ENCODE measurements around the gene TARS2.

The TARS2 gene

DNA sequence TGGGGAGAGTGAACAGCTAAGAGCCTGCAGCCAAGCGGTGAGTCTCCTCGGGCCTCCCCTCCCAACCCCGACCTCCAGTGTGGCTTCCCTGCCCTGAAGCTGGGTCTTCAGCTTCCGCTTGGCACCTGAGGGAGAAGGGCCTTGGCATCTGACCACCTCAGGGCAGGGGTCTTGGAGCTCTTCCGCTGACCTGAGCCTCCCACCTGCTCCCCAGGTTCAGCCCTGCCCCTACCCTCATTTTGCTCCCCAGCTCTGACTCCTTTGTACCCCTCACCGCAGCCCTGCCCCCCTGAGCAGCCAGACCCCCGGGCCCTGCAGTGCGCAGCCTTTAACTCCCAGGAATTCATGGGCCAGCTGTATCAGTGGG lies 66.8 kb downstream of the TARS2 start:
- H3K36me3 ChIP-seq (ENCODE audit: control insufficient read depth in 2 of 2, insufficient read depth in 2 of 2, low read length in 2 of 2) = peaks cover 3 to 5% of the 10 kb centered on the region in 2 donors
- H3K9ac ChIP-seq (ENCODE audit: low read depth in 1 of 2, low read length in 2 of 2) = no peak overlapping the region
- peaks cover 0 to 8% of the 10 kb centered on the region in 2 donors for H3K27me3 ChIP-seq (ENCODE audit: control insufficient read depth in 2 of 2, insufficient read depth in 2 of 2, low read length in 2 of 2)
- peaks cover 3 to 15% of the 10 kb centered on the region in 2 donors for H3K4me1 ChIP-seq (ENCODE audit: control insufficient read depth in 2 of 2, insufficient read depth in 2 of 2, low read length in 2 of 2)
- H3K4me3 ChIP-seq (ENCODE audit: low read length in 2 of 2) = no peak overlapping the region
- H3K9me3 ChIP-seq (ENCODE audit: control insufficient read depth in 2 of 2, low read length in 2 of 2) = no peaks in the 10 kb centered on the region
- H3K27ac ChIP-seq (ENCODE audit: low read depth in 2 of 2, low read length in 2 of 2) = no peak overlapping the region

DNA sequence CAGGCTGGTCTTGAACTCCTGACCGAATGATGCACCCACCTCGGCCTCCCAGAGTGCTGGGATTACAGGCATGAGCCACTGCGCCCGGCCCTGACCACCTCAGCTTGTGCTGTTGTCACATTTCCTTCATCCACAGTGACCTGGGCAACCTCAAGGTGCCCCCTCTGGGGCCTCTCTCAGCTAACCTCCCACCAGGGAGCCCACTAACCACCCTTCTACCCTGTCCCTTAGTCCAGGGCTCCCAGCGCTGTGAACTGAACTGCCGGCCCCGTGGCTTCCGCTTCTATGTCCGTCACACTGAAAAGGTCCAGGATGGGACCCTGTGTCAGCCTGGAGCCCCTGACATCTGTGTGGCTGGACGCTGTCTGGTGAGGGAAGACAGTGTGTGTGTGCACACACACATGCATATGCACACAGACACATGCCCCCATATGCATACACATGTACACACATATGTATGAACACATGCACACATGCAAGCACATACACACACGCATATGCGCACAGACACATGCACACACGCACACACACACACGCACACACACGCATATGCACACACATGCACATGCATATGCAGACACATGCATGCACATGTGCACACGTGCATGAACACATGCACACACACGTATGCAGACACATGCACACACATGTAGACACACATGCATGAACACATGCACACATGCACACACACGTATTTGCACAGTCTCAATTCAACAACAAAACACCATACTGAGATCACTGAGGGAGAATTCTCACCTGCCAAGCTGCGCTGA lies 68.2 kb downstream of the TARS2 start:
- peaks cover 11 to 17% of the 10 kb centered on the region in 2 donors for H3K4me1 ChIP-seq (ENCODE audit: control insufficient read depth in 2 of 2, insufficient read depth in 2 of 2, low read length in 2 of 2)
- H3K36me3 ChIP-seq (ENCODE audit: control insufficient read depth in 2 of 2, insufficient read depth in 2 of 2, low read length in 2 of 2) = peaks cover 3 to 5% of the 10 kb centered on the region in 2 donors

DNA sequence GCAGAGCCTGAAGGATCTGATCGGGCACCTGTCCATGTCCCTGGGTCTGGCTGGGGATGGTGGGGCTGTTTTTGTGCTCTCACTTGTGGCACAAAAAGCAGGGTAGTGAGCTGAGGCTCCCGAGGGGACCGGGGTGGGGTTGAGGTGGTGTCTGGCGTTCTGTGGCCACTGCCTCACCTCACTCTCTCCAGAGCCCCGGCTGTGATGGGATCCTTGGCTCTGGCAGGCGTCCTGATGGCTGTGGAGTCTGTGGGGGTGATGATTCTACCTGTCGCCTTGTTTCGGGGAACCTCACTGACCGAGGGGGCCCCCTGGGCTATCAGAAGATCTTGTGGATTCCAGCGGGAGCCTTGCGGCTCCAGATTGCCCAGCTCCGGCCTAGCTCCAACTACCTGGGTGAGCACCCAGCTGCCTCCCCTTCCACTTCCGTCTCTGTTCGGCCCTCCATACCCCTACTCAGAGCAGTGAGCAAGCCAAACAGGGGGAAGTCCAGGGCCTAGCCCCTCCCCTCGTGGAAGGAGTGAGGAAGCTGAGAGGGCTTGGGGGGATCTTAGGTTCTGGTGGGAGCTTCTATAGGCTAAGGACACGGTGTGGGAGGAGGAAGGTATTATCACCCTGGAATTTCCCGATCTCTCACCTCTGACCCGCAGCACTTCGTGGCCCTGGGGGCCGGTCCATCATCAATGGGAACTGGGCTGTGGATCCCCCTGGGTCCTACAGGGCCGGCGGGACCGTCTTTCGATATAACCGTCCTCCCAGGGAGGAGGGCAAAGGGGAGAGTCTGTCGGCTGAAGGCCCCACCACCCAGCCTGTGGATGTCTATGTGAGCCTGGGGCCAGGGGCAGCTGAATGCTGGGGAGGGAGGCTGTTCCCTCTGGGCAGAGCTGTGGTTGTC lies 69.0 kb downstream of the TARS2 start:
- Histone ChIP-seq H3K9me3 (ENCODE audit: control insufficient read depth in 2 of 2, low read length in 2 of 2) (no peaks in the 10 kb centered on the region), H3K4me1 (ENCODE audit: control insufficient read depth in 2 of 2, insufficient read depth in 2 of 2, low read length in 2 of 2) (peaks cover 16 to 23% of the 10 kb centered on the region in 2 donors), H3K27ac (ENCODE audit: low read depth in 2 of 2, low read length in 2 of 2) (no peak overlapping the region), H3K9ac (ENCODE audit: low read depth in 1 of 2, low read length in 2 of 2) (no peak overlapping the region), H3K36me3 (ENCODE audit: control insufficient read depth in 2 of 2, insufficient read depth in 2 of 2, low read length in 2 of 2) (peaks cover 3 to 5% of the 10 kb centered on the region in 2 donors), H3K27me3 (ENCODE audit: control insufficient read depth in 2 of 2, insufficient read depth in 2 of 2, low read length in 2 of 2) (no peaks in the 10 kb centered on the region), H3K4me3 (ENCODE audit: low read length in 2 of 2) (no peak overlapping the region)

More for the DNA sequence above, 68.2 kb downstream of the TARS2 start:
- H3K27ac ChIP-seq (ENCODE audit: low read depth in 2 of 2, low read length in 2 of 2) = no peak overlapping the region
- no peak overlapping the region for H3K4me3 ChIP-seq (ENCODE audit: low read length in 2 of 2)
- H3K9me3 ChIP-seq (ENCODE audit: control insufficient read depth in 2 of 2, low read length in 2 of 2) = no peaks in the 10 kb centered on the region
- no peak overlapping the region for H3K9ac ChIP-seq (ENCODE audit: low read depth in 1 of 2, low read length in 2 of 2)
- H3K27me3 ChIP-seq (ENCODE audit: control insufficient read depth in 2 of 2, insufficient read depth in 2 of 2, low read length in 2 of 2) = no peaks in the 10 kb centered on the region

DNA sequence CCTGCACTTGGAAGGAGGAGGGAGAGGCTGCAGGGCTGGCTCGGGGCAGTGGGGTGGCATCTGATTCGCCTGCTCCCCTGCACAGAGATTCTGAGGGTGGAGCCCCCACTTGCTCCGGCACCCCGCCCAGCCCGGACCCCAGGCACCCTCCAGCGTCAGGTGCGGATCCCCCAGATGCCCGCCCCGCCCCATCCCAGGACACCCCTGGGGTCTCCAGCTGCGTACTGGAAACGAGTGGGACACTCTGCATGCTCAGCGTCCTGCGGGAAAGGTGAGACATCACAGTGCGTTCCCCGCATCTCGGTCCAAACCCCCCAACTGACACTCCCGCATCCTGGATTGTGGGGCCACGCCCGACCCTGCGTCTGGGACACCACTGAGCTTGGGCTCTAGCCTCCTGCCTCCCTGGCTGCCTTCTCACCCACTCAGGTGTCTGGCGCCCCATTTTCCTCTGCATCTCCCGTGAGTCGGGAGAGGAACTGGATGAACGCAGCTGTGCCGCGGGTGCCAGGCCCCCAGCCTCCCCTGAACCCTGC lies 69.9 kb downstream of the TARS2 start:
- Histone ChIP-seq H3K4me1 (ENCODE audit: control insufficient read depth in 2 of 2, insufficient read depth in 2 of 2, low read length in 2 of 2) (peaks cover 22 to 32% of the 10 kb centered on the region in 2 donors), H3K27me3 (ENCODE audit: control insufficient read depth in 2 of 2, insufficient read depth in 2 of 2, low read length in 2 of 2) (no peaks in the 10 kb centered on the region), H3K36me3 (ENCODE audit: control insufficient read depth in 2 of 2, insufficient read depth in 2 of 2, low read length in 2 of 2) (peaks cover 3 to 5% of the 10 kb centered on the region in 2 donors), H3K27ac (ENCODE audit: low read depth in 2 of 2, low read length in 2 of 2) (no peak overlapping the region), H3K4me3 (ENCODE audit: low read length in 2 of 2) (no peak overlapping the region), H3K9ac (ENCODE audit: low read depth in 1 of 2, low read length in 2 of 2) (no peak overlapping the region), H3K9me3 (ENCODE audit: control insufficient read depth in 2 of 2, low read length in 2 of 2) (no peaks in the 10 kb centered on the region)
